Retinal pigment epithelial cell (primary cell): ENCODE results near the gene TPM2.

Experiments
- DNase-seq: peaks from one replicate; pipeline ENCODE4 v3.0.0-alpha.2; 2010; ENCODE audit warnings: low read depth
- H3K4me3 ChIP-seq: 2 replicates; pipeline ENCODE4 v1.5.1; 2011; ENCODE audit warnings: mild to moderate bottlenecking, low read length, control low read depth, moderate library complexity
- CTCF ChIP-seq: conservative IDR thresholded peaks from 2 replicates; pipeline ENCODE4 v1.5.1; 2011; ENCODE audit warnings: low read depth, low read length, control low read depth, inconsistent platforms

Gene TPM2

GRCh38 chr9:35695943-35696401, 6.2 kb upstream of the TPM2 start:
- no peak for DNase-seq
- no peak for TF ChIP-seq CTCF
- no peak overlapping the region for H3K4me3 ChIP-seq

DNA sequence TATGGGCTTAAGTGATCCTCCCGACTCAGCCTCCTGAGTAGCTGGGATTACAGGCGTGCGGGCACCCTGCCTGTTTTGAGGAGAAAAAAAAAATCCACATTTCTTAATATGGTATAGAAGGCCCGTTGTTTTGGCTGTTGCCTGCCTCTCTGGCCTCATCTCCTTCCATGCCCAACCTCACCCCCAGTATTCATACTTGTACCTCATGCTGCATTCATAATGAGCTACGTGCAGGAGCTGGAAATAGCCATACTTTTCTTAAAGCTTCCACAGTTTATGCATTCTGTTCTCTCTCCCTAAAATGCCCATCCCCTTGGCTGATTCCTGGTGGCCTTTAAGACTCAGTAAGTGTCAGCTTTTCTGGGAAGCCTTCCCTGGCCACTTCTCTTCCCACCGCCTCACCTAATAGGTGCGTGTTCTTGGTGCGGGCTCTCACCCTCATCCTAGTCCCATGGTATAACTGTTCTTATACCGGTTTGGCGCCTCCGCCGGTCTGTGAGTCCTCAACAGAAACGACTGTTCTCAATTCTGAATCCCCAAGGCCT, 2.1 kb upstream of the TPM2 start:
- no peak for DNase-seq
- TF ChIP-seq CTCF, result no peak
- H3K4me3 ChIP-seq, result no peak overlapping the region

DNA sequence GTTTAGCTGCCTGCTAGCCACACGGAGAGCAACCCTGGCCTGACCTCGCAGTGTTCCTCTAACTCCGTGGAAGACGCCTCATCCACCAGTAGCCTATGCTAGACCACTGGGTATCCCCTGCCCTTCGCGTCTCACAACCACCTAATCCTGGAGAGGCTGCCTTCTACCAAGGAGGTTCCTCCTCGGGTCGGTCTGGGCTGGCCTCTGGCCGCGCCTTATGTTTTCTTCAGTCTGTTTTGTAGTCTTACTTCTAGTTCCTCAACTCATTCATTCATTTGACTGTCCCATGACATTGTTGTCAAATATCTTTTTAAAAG, 1.6 kb upstream of the TPM2 start:
- TF ChIP-seq CTCF, result no peak
- H3K4me3 ChIP-seq, result peak overlapping the region; percentile 81
- no peak for DNase-seq

DNA sequence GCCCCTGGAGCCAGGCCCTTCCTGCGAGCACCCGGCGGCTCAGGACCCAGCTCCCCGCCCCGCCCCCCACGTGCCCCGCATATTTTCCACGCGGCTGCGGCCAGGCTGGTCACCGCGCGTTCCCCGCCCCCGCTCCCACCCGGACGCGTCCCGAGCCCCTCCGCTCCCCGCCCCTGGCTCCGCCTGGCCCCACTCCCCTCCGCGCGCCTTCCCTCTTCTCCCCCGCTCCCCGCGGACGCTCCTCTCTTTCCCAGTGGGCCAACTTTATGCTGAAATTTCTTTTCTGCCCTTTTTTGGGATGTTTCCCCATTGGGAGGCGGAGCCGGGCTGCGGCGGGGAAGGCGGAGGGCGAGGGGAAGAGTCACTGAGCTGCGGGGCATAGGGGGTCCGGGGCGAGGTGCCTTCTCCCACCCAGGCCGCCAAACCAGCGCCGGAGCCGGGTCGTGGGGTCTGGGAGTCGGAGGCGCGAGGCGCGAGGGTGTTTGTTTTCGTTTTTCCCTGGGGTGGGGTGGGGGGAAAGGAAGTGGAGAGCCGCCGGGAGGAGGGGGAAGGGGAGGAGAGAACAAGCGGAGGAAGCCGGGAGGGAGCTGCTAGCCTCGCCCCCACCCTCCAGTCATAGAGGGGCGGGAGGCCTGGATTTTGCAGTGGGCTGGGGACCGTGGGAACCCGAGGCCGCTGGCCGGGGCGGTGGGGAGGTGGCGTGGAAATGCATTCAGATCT, 1.0 kb upstream of the TPM2 start:
- TF ChIP-seq CTCF, result no peak
- H3K4me3 ChIP-seq, result peak overlapping the region; percentile 81
- DNase-seq, result no peak

GRCh38 chr9:35690294-35690613, 529 bp upstream of the TPM2 start:
- TF ChIP-seq CTCF, result no peak
- no peak for DNase-seq
- peak overlapping the region; percentile 81 for H3K4me3 ChIP-seq

DNA sequence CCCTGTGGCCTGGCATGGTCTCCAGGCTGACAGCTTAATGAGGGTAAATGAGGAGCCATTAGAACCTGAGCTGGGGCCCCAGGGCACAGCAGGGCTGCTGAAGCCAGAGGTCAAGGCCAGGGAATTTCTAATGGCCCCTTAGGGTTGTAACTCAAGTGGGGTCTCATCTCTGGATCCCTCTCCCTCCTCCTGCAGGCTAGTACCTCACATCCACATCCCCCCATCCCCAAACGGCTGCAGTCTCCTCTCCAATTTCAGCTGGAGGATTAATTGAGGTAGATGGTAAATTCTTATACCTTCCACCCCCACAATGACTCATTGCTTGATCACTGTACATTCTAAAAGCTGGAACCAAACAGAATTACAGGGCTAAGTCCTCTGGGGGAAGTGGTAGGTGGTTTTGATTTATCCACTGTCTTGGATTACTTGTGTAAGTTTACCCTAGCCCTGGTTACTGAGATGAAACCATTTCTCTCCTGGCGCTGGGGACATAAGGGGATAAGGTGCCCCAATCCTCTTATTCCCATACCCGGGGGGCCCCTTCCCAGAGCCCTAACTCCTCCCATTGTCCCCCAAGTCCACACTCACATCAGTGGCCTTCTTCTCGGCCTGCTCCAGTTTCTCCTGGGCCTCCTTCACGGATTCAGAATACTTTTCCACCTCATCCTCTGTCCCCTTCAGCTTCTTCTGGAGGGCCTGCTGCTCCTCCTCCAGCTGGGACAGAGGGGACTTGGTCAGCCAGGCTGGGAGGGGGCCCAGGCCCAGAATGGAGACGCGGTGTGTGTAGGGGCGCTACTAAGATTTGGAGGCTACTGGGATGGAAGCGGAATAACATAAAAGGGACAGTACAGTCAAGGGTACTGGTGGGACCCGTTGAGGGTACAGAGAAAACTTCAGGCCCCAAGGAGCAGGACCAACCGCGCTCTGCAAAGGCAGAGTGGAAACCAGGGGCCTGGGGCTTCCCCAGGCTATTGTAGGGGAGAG, 875 bp downstream of the TPM2 start:
- no peak for TF ChIP-seq CTCF
- DNase-seq, result peak; percentile 59
- H3K4me3 ChIP-seq, result peak overlapping the region; percentile 81
